Loucy (cell line): Measurements from ENCODE around the gene MYMK.

ENCODE experiments used
- H2AFZ ChIP-seq: fragments of 200-600 bp; sonication (generic); 2 replicates; pipeline ENCODE4 v1.6.0; 2016; ENCODE audit warnings: antibody characterized with exemption, mild to moderate bottlenecking, low read length, moderate library complexity
- H3F3A ChIP-seq: fragments of 200-600 bp; 2 replicates; pipeline ENCODE4 v1.6.0; 2016; ENCODE audit warnings: antibody characterized with exemption, low read depth, mild to moderate bottlenecking
- H3K27me3 ChIP-seq: fragments of 200-600 bp; sonication (generic); 2 replicates; pipeline ENCODE4 v1.6.1; 2014; ENCODE audit warnings: low read length, mild to moderate bottlenecking; ENCODE audit not compliant: insufficient read depth, poor library complexity, severe bottlenecking
- H3K36me3 ChIP-seq: fragments of 200-600 bp; sonication (generic); 2 replicates; pipeline ENCODE4 v1.6.1; 2016; ENCODE audit warnings: low read length; ENCODE audit not compliant: insufficient read depth
- H3K4me1 ChIP-seq: fragments of 200-600 bp; sonication (generic); 2 replicates; pipeline ENCODE4 v1.5.1; 2014; ENCODE audit warnings: low read length, mild to moderate bottlenecking; ENCODE audit not compliant: insufficient read depth, poor library complexity, severe bottlenecking
- H3K4me2 ChIP-seq: fragments of 200-600 bp; sonication (generic); 2 replicates; pipeline ENCODE4 v1.6.0; 2014; ENCODE audit warnings: antibody characterized with exemption, low read length, low read depth, mild to moderate bottlenecking; ENCODE audit not compliant: poor library complexity, severe bottlenecking
- H3K4me3 ChIP-seq: fragments of 200-600 bp; sonication (generic); 2 replicates; pipeline ENCODE4 v1.5.1; 2014; ENCODE audit warnings: low read length, mild to moderate bottlenecking, mixed read lengths; ENCODE audit not compliant: poor library complexity, severe bottlenecking
- H3K79me2 ChIP-seq: fragments of 200-600 bp; sonication (generic); 2 replicates; pipeline ENCODE4 v1.6.1; 2014; ENCODE audit warnings: low read length; ENCODE audit not compliant: insufficient read depth
- H3K9ac ChIP-seq: fragments of 200-600 bp; sonication (generic); 2 replicates; pipeline ENCODE4 v1.6.0; 2014; ENCODE audit warnings: mild to moderate bottlenecking, low read depth, low read length, moderate library complexity; ENCODE audit not compliant: poor library complexity, severe bottlenecking
- H3K9me2 ChIP-seq: fragments of 200-600 bp; sonication (generic); replicated peaks from 2 replicates; pipeline ENCODE4 v1.6.1; 2016; ENCODE audit warnings: low read depth, low read length, mixed read lengths
- H3K9me3 ChIP-seq: fragments of 200-600 bp; sonication (generic); 2 replicates; pipeline ENCODE4 v1.6.1; 2014; ENCODE audit warnings: mild to moderate bottlenecking, antibody characterized with exemption, low read length, low read depth; ENCODE audit not compliant: insufficient read depth
- H4K20me1 ChIP-seq: fragments of 200-600 bp; sonication (generic); 2 replicates; pipeline ENCODE4 v1.6.0; 2014; ENCODE audit warnings: antibody characterized with exemption, low read length, mild to moderate bottlenecking; ENCODE audit not compliant: insufficient read depth, poor library complexity, severe bottlenecking
- CTCF ChIP-seq: fragments of 200-600 bp; sonication (generic); conservative IDR thresholded peaks from 2 replicates; pipeline ENCODE4 v1.5.1; 2014; ENCODE audit warnings: mild to moderate bottlenecking, antibody characterized with exemption, low read length
- EZH2phosphoT487 ChIP-seq: fragments of 200-600 bp; IDR thresholded peaks from 2 replicates; pipeline ENCODE4 v1.6.1; 2018; ENCODE audit warnings: antibody characterized with exemption, mild to moderate bottlenecking, moderate library complexity, borderline replicate concordance

Gene MYMK

DNA sequence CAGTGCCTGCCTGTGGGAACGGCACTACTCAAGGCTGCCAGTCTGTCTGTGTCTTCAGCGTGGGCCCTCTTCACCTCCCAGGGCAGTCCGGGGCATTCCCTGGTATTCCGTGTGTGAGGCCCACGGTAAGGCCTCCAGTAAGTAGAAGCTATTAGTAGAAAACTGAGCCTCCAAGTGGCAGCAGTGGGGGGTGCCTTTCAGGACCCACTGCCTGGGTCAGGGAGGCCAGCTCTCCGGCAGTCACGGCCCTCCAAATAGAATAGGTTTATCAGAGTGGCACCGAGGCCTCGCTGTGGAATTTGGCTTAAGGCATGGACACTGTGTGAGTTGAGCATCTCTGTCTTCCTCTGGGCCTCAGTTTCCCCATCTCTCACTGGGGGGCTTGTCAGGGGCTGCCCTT is 32.8 kb upstream of the MYMK start:
- TF ChIP-seq CTCF (no peak), EZH2phosphoT487 (no peak)
- H3K4me3 ChIP-seq: peak overlapping the region; percentile 7

GRCh38 chr9:133556354-133556753 is 31.6 kb upstream of the MYMK start:
- no peaks in the 10 kb centered on the region for H3F3A ChIP-seq
- H3K79me2 ChIP-seq: no peaks in the 10 kb centered on the region
- H2AFZ ChIP-seq: no peak overlapping the region; the same call in 1 of the 2 replicates
- H3K4me3 ChIP-seq: no peak overlapping the region
- H3K9me3 ChIP-seq: no peaks in the 10 kb centered on the region
- H3K9me2 ChIP-seq: no peaks in the 10 kb centered on the region
- TF ChIP-seq EZH2phosphoT487 (no peak), CTCF (no peak)
- no peaks in the 10 kb centered on the region for H3K36me3 ChIP-seq
- no peaks in the 10 kb centered on the region for H4K20me1 ChIP-seq
- no peak overlapping the region for H3K9ac ChIP-seq
- H3K4me2 ChIP-seq: no peak overlapping the region
- H3K27me3 ChIP-seq: no peaks in the 10 kb centered on the region
- H3K4me1 ChIP-seq: peaks cover 33% of the 10 kb centered on the region

More for the DNA sequence above, 32.8 kb upstream of the MYMK start:
- Histone ChIP-seq H2AFZ (no peak overlapping the region), H3K4me2 (peak overlapping the region; percentile 64), H3K79me2 (no peaks in the 10 kb centered on the region), H3F3A (no peaks in the 10 kb centered on the region), H3K9me3 (no peaks in the 10 kb centered on the region), H3K9me2 (no peaks in the 10 kb centered on the region), H3K9ac (peak overlapping the region; percentile 34), H3K36me3 (no peaks in the 10 kb centered on the region), H4K20me1 (no peaks in the 10 kb centered on the region), H3K27me3 (no peaks in the 10 kb centered on the region), H3K4me1 (peaks cover 33% of the 10 kb centered on the region)

- no peak overlapping the region for H2AFZ ChIP-seq
- H3K9me3 ChIP-seq: no peaks in the 10 kb centered on the region
- H4K20me1 ChIP-seq: no peaks in the 10 kb centered on the region
- no peak overlapping the region for H3K9ac ChIP-seq
- TF ChIP-seq EZH2phosphoT487 (no peak), CTCF (no peak)
- H3K36me3 ChIP-seq: no peaks in the 10 kb centered on the region
- no peaks in the 10 kb centered on the region for H3K27me3 ChIP-seq
- H3K4me3 ChIP-seq: no peak overlapping the region
- H3K9me2 ChIP-seq: no peaks in the 10 kb centered on the region
- peaks cover 33% of the 10 kb centered on the region for H3K4me1 ChIP-seq
- H3F3A ChIP-seq: no peaks in the 10 kb centered on the region
- no peaks in the 10 kb centered on the region for H3K79me2 ChIP-seq
- no peak overlapping the region for H3K4me2 ChIP-seq
Observed at GRCh38 chr9:133554729-133555128, 30.0 kb upstream of the MYMK start.
